Measurements from ENCODE around the gene CD28. TPM values are rescaled to one million over a fixed set of nuclear protein-coding genes. Genes with fewer than 3 reads are reported as not detected.

The CD28 gene
- total RNA-seq, 1 donor from 2014 or later = 2.5 TPM

- Histone ChIP-seq H3K36me3 (no peaks in the 10 kb centered on the region), H3K4me1 (peaks cover 81% of the 10 kb centered on the region), H3K27ac (no peak overlapping the region), H3K27me3 (no peaks in the 10 kb centered on the region), H3K4me3 (no peak overlapping the region), H3K9me3 (no peaks in the 10 kb centered on the region)
- intact Hi-C loops (cut with DNase I) = no loop called here
- no peak for ATAC-seq
- no peak for TF ChIP-seq CTCF (IDR thresholded peaks at IDR 0.05)
- DNase-seq = no peak
Observed at GRCh38 chr2:203687165-203687564, 19.3 kb upstream of the CD28 start.

GRCh38 chr2:203688798-203689197, 17.6 kb upstream of the CD28 start:
- H3K36me3 ChIP-seq = no peaks in the 10 kb centered on the region
- H3K27ac ChIP-seq = peak overlapping the region; percentile 56
- peaks cover 70% of the 10 kb centered on the region for H3K4me1 ChIP-seq
- no peaks in the 10 kb centered on the region for H3K27me3 ChIP-seq
- H3K4me3 ChIP-seq = no peak overlapping the region
- DNase-seq (no peak), ATAC-seq (peak; percentile 82)
- TF ChIP-seq CTCF (IDR thresholded peaks at IDR 0.05) = no peak
- no peaks in the 10 kb centered on the region for H3K9me3 ChIP-seq
- intact Hi-C loops (cut with DNase I) = no loop called here

- Histone ChIP-seq H3K27ac (peak overlapping the region; percentile 56), H3K4me1 (peaks cover 62% of the 10 kb centered on the region), H3K36me3 (no peaks in the 10 kb centered on the region), H3K27me3 (no peaks in the 10 kb centered on the region), H3K9me3 (no peaks in the 10 kb centered on the region), H3K4me3 (no peak overlapping the region)
- ATAC-seq (no peak), DNase-seq (no peak)
- no peak for TF ChIP-seq CTCF (IDR thresholded peaks at IDR 0.05)
- intact Hi-C loops (cut with DNase I) = no loop called here
Observed at GRCh38 chr2:203689426-203690116, 16.9 kb upstream of the CD28 start.

- no peak overlapping the region for H3K4me3 ChIP-seq
- peaks cover 57% of the 10 kb centered on the region for H3K4me1 ChIP-seq
- no peaks in the 10 kb centered on the region for H3K36me3 ChIP-seq
- H3K9me3 ChIP-seq = no peaks in the 10 kb centered on the region
- DNase-seq (no peak), ATAC-seq (no peak)
- H3K27ac ChIP-seq = peak overlapping the region; percentile 56
- intact Hi-C loops (cut with DNase I) = no loop called here
- no peaks in the 10 kb centered on the region for H3K27me3 ChIP-seq
- no peak for TF ChIP-seq CTCF (IDR thresholded peaks at IDR 0.05)
Observed at GRCh38 chr2:203690117-203690431, 16.4 kb upstream of the CD28 start.

- Histone ChIP-seq H3K36me3 (no peaks in the 10 kb centered on the region), H3K9me3 (no peaks in the 10 kb centered on the region), H3K4me3 (no peak overlapping the region), H3K27ac (peak overlapping the region; percentile 56), H3K4me1 (peaks cover 55% of the 10 kb centered on the region), H3K27me3 (no peaks in the 10 kb centered on the region)
- ATAC-seq (no peak), DNase-seq (no peak)
- intact Hi-C loops (cut with DNase I) = no loop called here
- TF ChIP-seq CTCF (IDR thresholded peaks at IDR 0.05) = no peak
Observed at GRCh38 chr2:203690441-203691047, 15.9 kb upstream of the CD28 start.

Measured in upper lobe of right lung (tissue), 1 donor.